OCI-LY1 (cell line): ENCODE measurements around the gene NSA2.

Source experiments
- H2AFZ ChIP-seq: fragments of 200-600 bp; sonication (generic), shearing (Covaris generic); 2 replicates; pipeline ENCODE4 v1.6.0; 2014; ENCODE audit warnings: antibody characterized with exemption, mild to moderate bottlenecking, low read length
- H3F3A ChIP-seq: fragments of 200-600 bp; sonication (generic), shearing (Covaris generic); 2 replicates; pipeline ENCODE4 v1.6.0; 2014; ENCODE audit warnings: mild to moderate bottlenecking, antibody characterized with exemption, low read length, moderate library complexity; ENCODE audit not compliant: insufficient read depth
- H3K27ac ChIP-seq: fragments of 200-600 bp; sonication (generic); 2 replicates; pipeline ENCODE4 v1.5.1; 2014; ENCODE audit warnings: low read length, mixed run types, mild to moderate bottlenecking, low read depth; ENCODE audit not compliant: poor library complexity, severe bottlenecking
- H3K27me3 ChIP-seq: fragments of 200-600 bp; sonication (generic); 2 replicates; pipeline ENCODE4 v1.6.0; 2014; ENCODE audit warnings: antibody characterized with exemption, mild to moderate bottlenecking, low read length, moderate library complexity; ENCODE audit not compliant: insufficient read depth
- H3K36me3 ChIP-seq: fragments of 200-600 bp; sonication (generic); 2 replicates; pipeline ENCODE4 v1.6.1; 2014; ENCODE audit warnings: mild to moderate bottlenecking, antibody characterized with exemption, low read length, moderate library complexity, mixed read lengths; ENCODE audit not compliant: insufficient read depth
- H3K4me1 ChIP-seq: fragments of 200-600 bp; sonication (generic); 2 replicates; pipeline ENCODE4 v1.5.1; 2014; ENCODE audit warnings: mild to moderate bottlenecking, low read length, moderate library complexity; ENCODE audit not compliant: insufficient read depth, severe bottlenecking
- H3K4me2 ChIP-seq: fragments of 200-600 bp; sonication (generic), shearing (Covaris generic); 2 replicates; pipeline ENCODE4 v1.6.1; 2014; ENCODE audit warnings: low read length
- H3K4me3 ChIP-seq: fragments of 200-600 bp; sonication (generic); 2 replicates; pipeline ENCODE4 v1.5.1; 2014; ENCODE audit warnings: low read length, low read depth, mild to moderate bottlenecking, mixed read lengths; ENCODE audit not compliant: poor library complexity, severe bottlenecking
- H3K79me2 ChIP-seq: fragments of 200-600 bp; shearing (Covaris generic); 2 replicates; pipeline ENCODE4 v1.6.1; 2016; ENCODE audit warnings: mixed run types, low read length, mixed read lengths; ENCODE audit not compliant: insufficient read depth
- H3K9ac ChIP-seq: fragments of 200-600 bp; sonication (generic), shearing (Covaris generic); 2 replicates; pipeline ENCODE4 v1.6.1; 2014; ENCODE audit warnings: mild to moderate bottlenecking, low read length, mixed read lengths
- H3K9me2 ChIP-seq: fragments of 200-600 bp; sonication (generic), shearing (Covaris generic); 2 replicates; pipeline ENCODE4 v1.6.1; 2014; ENCODE audit warnings: low read depth, mild to moderate bottlenecking, low read length, mixed read lengths
- H3K9me3 ChIP-seq: fragments of 200-600 bp; shearing (Covaris generic); 2 replicates; pipeline ENCODE4 v1.6.1; 2014; ENCODE audit warnings: low read length, mixed read lengths
- H4K20me1 ChIP-seq: fragments of 200-600 bp; sonication (generic), shearing (Covaris generic); 2 replicates; pipeline ENCODE4 v1.6.0; 2016; ENCODE audit warnings: mild to moderate bottlenecking, low read length; ENCODE audit not compliant: insufficient read depth
- EZH2 ChIP-seq: fragments of 200-600 bp; sonication (generic), shearing (Covaris generic); IDR thresholded peaks from 2 replicates; pipeline ENCODE4 v1.8.0; 2017; ENCODE audit warnings: borderline replicate concordance, mixed run types, mild to moderate bottlenecking, antibody characterized with exemption, low read length, moderate library complexity, mixed read lengths
- TF ChIP-seq, protein P1 (sequence below): fragments of 200-600 bp; sonication (generic), shearing (Covaris generic); IDR thresholded peaks from 2 replicates; pipeline ENCODE4 v1.5.1; 2017; ENCODE audit warnings: mild to moderate bottlenecking, antibody characterized with exemption, low read length, moderate library complexity, mixed read lengths

Gene NSA2

DNA sequence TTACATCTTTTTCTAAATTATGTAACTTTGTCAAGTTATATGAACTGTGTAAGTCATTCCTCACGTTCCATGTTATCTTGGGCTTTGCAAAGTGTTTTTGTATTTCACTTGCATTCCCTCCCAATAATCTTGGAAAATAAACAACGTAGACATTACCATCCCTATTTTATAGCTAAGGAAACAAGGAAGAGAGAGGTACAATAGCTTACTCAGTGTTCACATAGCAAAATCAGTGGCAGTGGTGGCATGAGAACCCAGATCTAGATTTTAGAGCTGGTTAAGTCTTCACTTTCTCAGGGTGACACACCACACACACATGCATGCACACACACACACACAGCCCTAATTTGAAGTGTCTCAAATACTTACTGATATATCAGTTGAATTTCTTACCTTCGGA is 34.1 kb downstream of the NSA2 start:
- H3K4me3 ChIP-seq, result no peak overlapping the region
- H3F3A ChIP-seq, result no peaks in the 10 kb centered on the region
- H3K79me2 ChIP-seq, result no peaks in the 10 kb centered on the region
- no peaks in the 10 kb centered on the region for H3K27me3 ChIP-seq
- H3K9ac ChIP-seq, result no peak overlapping the region
- no peak overlapping the region for H3K4me2 ChIP-seq
- no peaks in the 10 kb centered on the region for H4K20me1 ChIP-seq
- no peaks in the 10 kb centered on the region for H3K36me3 ChIP-seq
- no peak overlapping the region for H2AFZ ChIP-seq
- no peaks in the 10 kb centered on the region for H3K9me3 ChIP-seq
- no peak overlapping the region for H3K27ac ChIP-seq
- no peaks in the 10 kb centered on the region for H3K4me1 ChIP-seq
- TF ChIP-seq, protein P1, sequence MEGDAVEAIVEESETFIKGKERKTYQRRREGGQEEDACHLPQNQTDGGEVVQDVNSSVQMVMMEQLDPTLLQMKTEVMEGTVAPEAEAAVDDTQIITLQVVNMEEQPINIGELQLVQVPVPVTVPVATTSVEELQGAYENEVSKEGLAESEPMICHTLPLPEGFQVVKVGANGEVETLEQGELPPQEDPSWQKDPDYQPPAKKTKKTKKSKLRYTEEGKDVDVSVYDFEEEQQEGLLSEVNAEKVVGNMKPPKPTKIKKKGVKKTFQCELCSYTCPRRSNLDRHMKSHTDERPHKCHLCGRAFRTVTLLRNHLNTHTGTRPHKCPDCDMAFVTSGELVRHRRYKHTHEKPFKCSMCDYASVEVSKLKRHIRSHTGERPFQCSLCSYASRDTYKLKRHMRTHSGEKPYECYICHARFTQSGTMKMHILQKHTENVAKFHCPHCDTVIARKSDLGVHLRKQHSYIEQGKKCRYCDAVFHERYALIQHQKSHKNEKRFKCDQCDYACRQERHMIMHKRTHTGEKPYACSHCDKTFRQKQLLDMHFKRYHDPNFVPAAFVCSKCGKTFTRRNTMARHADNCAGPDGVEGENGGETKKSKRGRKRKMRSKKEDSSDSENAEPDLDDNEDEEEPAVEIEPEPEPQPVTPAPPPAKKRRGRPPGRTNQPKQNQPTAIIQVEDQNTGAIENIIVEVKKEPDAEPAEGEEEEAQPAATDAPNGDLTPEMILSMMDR, result no peak
- TF ChIP-seq EZH2, result no peak
- no peaks in the 10 kb centered on the region for H3K9me2 ChIP-seq

DNA sequence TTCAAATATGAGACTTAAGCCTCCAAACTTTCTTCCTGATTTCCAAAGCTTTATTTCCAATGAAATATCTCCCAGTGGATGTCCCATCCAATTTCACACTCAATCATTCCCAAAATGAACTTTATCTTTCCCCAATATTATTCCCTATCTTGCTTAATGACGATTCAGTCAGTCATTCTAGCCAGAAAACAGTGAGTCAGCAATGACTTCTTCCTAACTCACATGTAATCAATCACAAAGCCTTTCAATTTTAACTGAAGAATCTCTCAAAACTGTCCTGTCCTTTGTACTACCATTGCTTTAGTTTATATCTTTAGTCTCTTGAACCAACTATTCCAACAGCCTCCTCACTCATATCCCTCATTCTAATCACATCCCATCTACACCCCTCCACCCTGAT is 34.9 kb downstream of the NSA2 start:
- Histone ChIP-seq H3F3A (no peaks in the 10 kb centered on the region), H3K9me3 (no peaks in the 10 kb centered on the region), H3K9me2 (no peaks in the 10 kb centered on the region), H3K4me2 (no peak overlapping the region), H3K27ac (no peak overlapping the region), H3K27me3 (no peaks in the 10 kb centered on the region), H4K20me1 (no peaks in the 10 kb centered on the region), H3K9ac (no peak overlapping the region), H2AFZ (no peak overlapping the region), H3K4me3 (no peak overlapping the region), H3K36me3 (no peaks in the 10 kb centered on the region), H3K4me1 (no peaks in the 10 kb centered on the region), H3K79me2 (no peaks in the 10 kb centered on the region)
- TF ChIP-seq, protein P1, result no peak
- no peak for TF ChIP-seq EZH2

DNA sequence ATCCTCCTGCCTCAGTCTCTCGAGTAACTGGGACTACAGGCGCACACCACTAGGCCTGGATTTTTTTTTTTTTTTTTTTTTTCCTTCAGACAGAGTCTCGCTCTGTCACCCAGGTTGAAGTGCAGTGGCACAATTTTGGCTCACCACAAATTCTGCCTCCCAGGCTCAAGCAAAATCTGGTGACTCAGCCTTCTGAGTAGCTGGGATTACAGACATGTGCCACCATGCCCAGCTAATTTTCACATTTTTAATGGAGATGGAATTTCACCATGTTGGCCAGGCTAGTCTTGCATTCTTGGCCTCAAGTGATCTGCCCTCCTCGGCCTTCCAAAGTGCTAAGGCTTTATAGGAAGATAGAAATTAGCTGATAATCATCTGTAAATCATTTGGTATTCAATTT is 43.9 kb downstream of the NSA2 start:
- TF ChIP-seq EZH2, result no peak
- TF ChIP-seq, protein P1, result no peak
- no peak overlapping the region for H3K27ac ChIP-seq
- H3K4me3 ChIP-seq, result no peak overlapping the region
- no peaks in the 10 kb centered on the region for H3K4me1 ChIP-seq
- H3K36me3 ChIP-seq, result no peaks in the 10 kb centered on the region
- H3F3A ChIP-seq, result no peaks in the 10 kb centered on the region
- H3K27me3 ChIP-seq, result no peaks in the 10 kb centered on the region
- H3K9me3 ChIP-seq, result no peaks in the 10 kb centered on the region
- no peaks in the 10 kb centered on the region for H3K79me2 ChIP-seq
- H3K9ac ChIP-seq, result no peak overlapping the region
- no peaks in the 10 kb centered on the region for H3K9me2 ChIP-seq
- no peak overlapping the region for H3K4me2 ChIP-seq
- no peak overlapping the region for H2AFZ ChIP-seq
- H4K20me1 ChIP-seq, result no peaks in the 10 kb centered on the region
